22Rv1 (cell line): Measurements from ENCODE around the gene RNH1.
A peak's percentile ranks its signal among the peaks of the same experiment; 100 is the strongest.

Experiments
- H3K27ac ChIP-seq: fragments of 450-650 bp; 2 replicates; pipeline ENCODE4 v1.5.1; 2017
- ZFX ChIP-seq: fragments of 450-650 bp; IDR thresholded peaks from 2 replicates; pipeline ENCODE4 v1.6.1; 2017; ENCODE audit warnings: antibody characterized with exemption, borderline replicate concordance
- TF ChIP-seq, protein P1 (sequence below): fragments of 450-650 bp; IDR thresholded peaks from 2 replicates; pipeline ENCODE4 v1.5.1; 2017; ENCODE audit warnings: mild to moderate bottlenecking

RNH1 gene

GRCh38 chr11:449889-450808 is 56.9 kb downstream of the RNH1 start, which contains the start of gene PTDSS2:
Gene PTDSS2 (plus strand): TSS chr11:450279. CDS start chr11:450456, 177 bp downstream.
- H3K27ac ChIP-seq: peak within 1 kb of the TSS; percentile 93
- TF ChIP-seq ZFX: no peak

DNA sequence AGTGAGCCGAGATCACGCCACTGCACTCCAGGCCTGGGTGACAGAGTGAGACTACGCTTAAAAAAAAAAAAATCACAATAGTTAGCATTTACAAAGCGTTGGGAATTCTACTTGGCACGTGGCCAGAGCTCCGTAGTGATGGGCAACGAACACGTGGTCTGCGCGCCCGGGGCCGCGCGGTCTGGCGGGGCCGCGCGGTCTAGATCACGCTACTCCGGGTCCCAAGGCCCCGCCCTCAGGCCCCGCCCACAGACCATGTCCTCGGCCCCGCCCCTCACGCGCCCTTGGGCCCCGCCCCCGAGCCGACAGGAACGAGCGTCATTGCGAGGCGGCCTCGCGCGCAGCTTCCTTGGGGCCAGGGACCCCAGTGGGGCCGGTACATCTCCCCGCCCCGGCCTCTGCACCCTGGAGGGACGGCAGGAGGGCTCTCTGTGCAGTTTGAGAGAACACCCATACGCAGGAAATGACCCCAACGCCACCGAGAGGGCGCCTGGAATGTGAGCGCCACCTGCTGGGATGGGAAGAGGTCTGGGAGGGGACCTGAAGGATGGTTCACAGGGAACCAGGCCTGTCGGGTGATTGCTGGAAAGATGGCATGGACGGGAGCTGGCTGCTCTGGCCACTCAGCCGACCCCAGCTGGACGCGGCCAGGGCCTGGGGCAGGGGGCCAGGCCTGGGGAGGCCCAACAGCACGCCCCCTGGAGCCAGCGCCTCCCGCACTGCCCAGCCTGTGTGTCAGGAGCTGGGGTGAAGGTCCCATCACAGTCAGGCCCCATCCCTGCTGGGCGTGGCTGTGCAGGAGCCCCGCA is 58.9 kb downstream of the RNH1 start:
- peak overlapping the region; percentile 93 for H3K27ac ChIP-seq
- TF ChIP-seq, protein P1, sequence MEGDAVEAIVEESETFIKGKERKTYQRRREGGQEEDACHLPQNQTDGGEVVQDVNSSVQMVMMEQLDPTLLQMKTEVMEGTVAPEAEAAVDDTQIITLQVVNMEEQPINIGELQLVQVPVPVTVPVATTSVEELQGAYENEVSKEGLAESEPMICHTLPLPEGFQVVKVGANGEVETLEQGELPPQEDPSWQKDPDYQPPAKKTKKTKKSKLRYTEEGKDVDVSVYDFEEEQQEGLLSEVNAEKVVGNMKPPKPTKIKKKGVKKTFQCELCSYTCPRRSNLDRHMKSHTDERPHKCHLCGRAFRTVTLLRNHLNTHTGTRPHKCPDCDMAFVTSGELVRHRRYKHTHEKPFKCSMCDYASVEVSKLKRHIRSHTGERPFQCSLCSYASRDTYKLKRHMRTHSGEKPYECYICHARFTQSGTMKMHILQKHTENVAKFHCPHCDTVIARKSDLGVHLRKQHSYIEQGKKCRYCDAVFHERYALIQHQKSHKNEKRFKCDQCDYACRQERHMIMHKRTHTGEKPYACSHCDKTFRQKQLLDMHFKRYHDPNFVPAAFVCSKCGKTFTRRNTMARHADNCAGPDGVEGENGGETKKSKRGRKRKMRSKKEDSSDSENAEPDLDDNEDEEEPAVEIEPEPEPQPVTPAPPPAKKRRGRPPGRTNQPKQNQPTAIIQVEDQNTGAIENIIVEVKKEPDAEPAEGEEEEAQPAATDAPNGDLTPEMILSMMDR: peak; percentile 93
- TF ChIP-seq ZFX: no peak

- no peak for TF ChIP-seq ZFX
- TF ChIP-seq, protein P1: no peak
- peak overlapping the region; percentile 93 for H3K27ac ChIP-seq
Measured at GRCh38 chr11:446891-447290, 60.2 kb downstream of the RNH1 start.

- peak overlapping the region; percentile 93 for H3K27ac ChIP-seq
- no peak for TF ChIP-seq ZFX
- TF ChIP-seq, protein P1: no peak
Measured at GRCh38 chr11:445765-446588, 61.1 kb downstream of the RNH1 start.
